ENCODE data around the gene GADD45GIP1. TPM values are rescaled to one million over a fixed set of nuclear protein-coding genes. Genes with fewer than 3 reads are reported as not detected.
A peak's percentile ranks its signal among the peaks of the same experiment; 100 is the strongest.
"Not testable (repeated sequence)": the region's sequence is repeated elsewhere in the genome, so short reads cannot be mapped to it uniquely, and the experiment has no call there.

GADD45GIP1 gene
- total RNA-seq, 1 donor from 2014 or later = 32.6 TPM

DNA sequence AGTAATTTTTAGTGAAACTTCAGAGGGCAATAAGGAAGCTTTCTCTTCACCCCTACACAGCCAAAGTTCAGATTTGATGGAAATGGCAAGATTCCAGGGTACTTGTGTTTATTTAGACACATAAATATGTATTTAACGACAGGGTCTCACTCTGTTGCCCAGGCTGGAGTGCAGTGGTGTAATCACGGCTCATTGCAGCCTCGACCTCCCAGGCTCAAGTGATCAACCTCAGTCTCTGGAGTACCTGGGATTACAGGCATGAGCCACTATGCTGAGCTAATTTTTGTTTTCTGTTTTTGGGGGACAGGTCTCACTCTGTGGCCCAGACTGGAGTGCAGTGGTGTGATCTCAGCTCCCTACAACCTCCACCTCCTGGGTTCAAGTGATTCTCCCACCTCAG, 36.0 kb downstream of the GADD45GIP1 start:
- peaks cover 48% of the 10 kb centered on the region for H3K36me3 Mint-ChIP-seq (ENCODE audit: low read depth)
- intact Hi-C loops (cut with micrococcal nuclease) = no loop called here
- H3K27ac Mint-ChIP-seq = no peak overlapping the region
- no peak for DNase-seq (ENCODE audit: low spot score)
- no peak overlapping the region for H3K4me3 Mint-ChIP-seq (ENCODE audit: low read depth)
- no peaks in the 10 kb centered on the region for H3K9me3 Mint-ChIP-seq
- peaks cover 7% of the 10 kb centered on the region for H3K4me1 Mint-ChIP-seq (ENCODE audit: low read depth)
- no peaks in the 10 kb centered on the region for H3K27me3 Mint-ChIP-seq (ENCODE audit: low read depth)

DNA sequence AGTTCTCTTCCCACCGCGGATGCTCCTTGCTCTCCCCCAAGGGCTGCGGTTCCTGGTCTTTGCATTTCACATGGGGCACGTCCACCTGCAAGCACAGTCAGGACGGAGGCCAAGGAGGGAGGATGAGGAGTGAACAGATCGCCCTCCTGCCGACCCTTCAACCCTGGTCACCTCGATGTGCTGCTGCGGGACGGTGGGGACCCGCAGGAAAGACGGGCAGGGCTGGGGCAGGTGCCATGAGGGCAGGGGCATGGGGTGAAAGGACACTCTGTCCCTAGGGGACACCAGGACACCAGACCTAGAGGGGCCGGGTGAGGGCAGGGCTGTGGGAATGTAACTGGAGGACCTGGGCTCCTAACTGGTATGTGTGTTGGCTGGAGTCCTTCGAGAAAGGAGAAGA, 38.8 kb downstream of the GADD45GIP1 start:
- intact Hi-C loops (cut with micrococcal nuclease) = loop anchor here (2.0 kb wide), 2 partner anchors 15 to 27 kb away; partner anchors contain the start of genes FARSA and GCDH
- H3K4me1 Mint-ChIP-seq (ENCODE audit: low read depth) = peaks cover 20% of the 10 kb centered on the region
- no peaks in the 10 kb centered on the region for H3K27me3 Mint-ChIP-seq (ENCODE audit: low read depth)
- H3K27ac Mint-ChIP-seq = peak overlapping the region; percentile 67
- DNase-seq (ENCODE audit: low spot score) = no peak
- H3K36me3 Mint-ChIP-seq (ENCODE audit: low read depth) = peaks cover 26% of the 10 kb centered on the region
- peak overlapping the region; percentile 47 for H3K4me3 Mint-ChIP-seq (ENCODE audit: low read depth)
- H3K9me3 Mint-ChIP-seq = no peaks in the 10 kb centered on the region

DNA sequence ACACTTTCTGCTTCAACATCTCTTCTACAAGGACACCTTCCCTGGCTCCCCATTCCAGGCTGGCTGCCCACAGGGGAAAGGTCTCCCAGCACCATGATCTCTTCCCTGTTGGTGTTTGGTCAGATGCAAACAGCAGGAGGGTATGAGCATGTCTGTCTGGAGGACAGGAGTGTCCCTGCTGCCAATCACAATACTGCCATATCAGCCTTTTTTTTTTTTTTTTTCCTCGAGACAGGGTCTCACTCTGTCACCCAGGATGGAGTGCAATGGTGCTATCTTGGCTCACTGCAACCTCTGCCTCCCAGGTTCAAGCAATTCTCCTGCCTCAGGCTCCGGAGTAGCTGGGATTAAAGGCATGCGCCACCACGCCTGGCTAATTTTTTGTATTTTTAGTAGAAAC, 41.2 kb downstream of the GADD45GIP1 start:
- DNase-seq (ENCODE audit: low spot score); H3K27me3 Mint-ChIP-seq (ENCODE audit: low read depth); intact Hi-C loops (cut with micrococcal nuclease); H3K27ac Mint-ChIP-seq; H3K9me3 Mint-ChIP-seq; H3K4me3 Mint-ChIP-seq (ENCODE audit: low read depth); H3K36me3 Mint-ChIP-seq (ENCODE audit: low read depth): not testable (repeated sequence)
- peaks cover 21% of the 10 kb centered on the region for H3K4me1 Mint-ChIP-seq (ENCODE audit: low read depth)

DNA sequence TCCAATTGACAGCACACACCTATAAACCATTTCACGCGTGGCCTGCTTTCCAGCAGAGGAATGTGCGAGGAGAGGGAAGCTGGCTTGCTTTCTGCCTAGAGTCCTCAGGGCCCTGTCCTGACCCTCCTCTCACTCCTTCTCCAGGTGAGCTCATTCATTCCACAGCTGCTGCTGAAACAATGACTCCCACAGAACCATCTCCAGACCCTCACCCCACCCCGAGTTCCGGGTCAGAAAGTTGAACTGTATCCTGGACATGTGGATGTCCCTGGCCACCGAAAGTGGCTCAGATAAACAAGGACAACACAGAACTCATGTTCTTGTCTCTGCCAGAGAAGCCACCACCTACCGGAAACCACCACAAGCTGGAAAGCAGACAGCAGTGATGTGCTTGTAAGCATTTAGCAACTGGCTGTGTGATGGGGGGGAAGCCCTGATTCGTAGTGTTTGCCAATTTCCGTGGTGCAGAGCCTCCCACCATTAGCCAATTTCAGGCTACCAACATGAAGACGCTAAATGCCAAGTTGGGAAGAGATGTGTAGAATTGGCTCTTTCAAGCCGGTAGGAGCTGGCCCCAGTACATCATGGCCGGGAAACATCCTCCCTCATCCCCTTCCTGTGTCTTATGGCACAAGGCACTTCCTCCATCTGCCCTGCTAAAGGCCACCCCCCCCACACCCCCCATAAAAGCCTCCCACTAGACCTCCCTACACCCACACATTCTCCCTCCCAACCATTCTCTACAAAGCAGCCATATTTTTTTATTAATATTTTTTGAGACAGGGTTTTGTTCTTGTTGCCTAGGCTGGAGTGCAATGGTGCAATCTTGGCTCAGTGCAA, 43.0 kb downstream of the GADD45GIP1 start:
- Mint-ChIP-seq H3K27me3 (ENCODE audit: low read depth) (no peaks in the 10 kb centered on the region), H3K27ac (peak overlapping the region; percentile 93), H3K36me3 (ENCODE audit: low read depth) (peaks cover 2% of the 10 kb centered on the region), H3K4me3 (ENCODE audit: low read depth) (peak overlapping the region; percentile 37), H3K4me1 (ENCODE audit: low read depth) (peaks cover 17% of the 10 kb centered on the region), H3K9me3 (no peaks in the 10 kb centered on the region)
- intact Hi-C loops (cut with micrococcal nuclease) = no loop called here
- peak; percentile 44 for DNase-seq (ENCODE audit: low spot score)

DNA sequence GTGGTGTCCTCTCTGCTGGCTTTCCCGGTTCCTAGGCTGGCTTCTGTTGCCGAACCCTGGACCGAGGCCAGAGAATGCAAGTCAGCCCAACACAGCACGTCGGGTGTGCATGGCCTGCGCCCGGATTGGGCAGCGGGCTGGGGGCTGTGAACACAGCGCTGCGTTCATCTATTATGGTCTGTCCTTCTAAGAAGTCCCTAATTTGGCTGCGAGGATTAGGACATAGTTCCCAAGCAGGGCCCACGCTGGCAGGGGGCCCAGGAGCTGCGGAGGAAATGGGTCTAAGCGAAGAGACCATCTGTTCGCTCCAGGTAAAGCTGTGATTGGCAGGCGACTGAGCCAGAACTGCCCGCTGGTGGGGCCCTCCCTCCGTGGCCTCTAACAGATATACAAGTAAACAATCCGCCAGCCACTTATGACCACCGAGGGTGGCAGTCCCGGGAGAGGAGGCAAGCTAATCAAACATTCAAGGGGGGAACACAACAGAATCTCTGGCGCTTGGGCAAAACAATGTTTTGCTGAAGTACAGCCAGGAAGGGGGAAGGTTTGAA, 43.9 kb downstream of the GADD45GIP1 start:
- no peak overlapping the region for H3K4me3 Mint-ChIP-seq (ENCODE audit: low read depth)
- H3K4me1 Mint-ChIP-seq (ENCODE audit: low read depth) = peaks cover 16% of the 10 kb centered on the region
- intact Hi-C loops (cut with micrococcal nuclease) = no loop called here
- H3K27me3 Mint-ChIP-seq (ENCODE audit: low read depth) = no peaks in the 10 kb centered on the region
- peak overlapping the region; percentile 93 for H3K27ac Mint-ChIP-seq
- no peaks in the 10 kb centered on the region for H3K9me3 Mint-ChIP-seq
- DNase-seq (ENCODE audit: low spot score) = no peak
- H3K36me3 Mint-ChIP-seq (ENCODE audit: low read depth) = no peaks in the 10 kb centered on the region

DNA sequence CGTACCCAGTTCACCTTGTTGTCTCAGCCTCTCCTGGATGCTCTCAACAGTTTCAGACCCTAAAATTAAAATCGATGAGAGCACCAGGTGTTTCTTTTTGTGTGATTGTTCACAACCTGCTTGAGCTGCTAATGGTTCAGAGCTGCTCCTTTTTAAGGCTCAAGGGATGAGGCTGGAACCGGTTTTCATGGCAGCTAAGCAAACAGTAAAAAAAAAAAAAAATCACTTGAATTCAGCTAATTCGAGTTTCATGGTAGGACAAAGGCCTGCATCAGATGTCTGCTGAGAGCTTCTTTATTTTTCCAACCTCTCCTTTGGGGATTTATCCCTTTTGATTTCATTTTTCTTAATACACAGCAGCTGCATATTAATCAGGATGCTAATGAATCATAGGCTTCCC, 44.5 kb downstream of the GADD45GIP1 start:
- H3K27ac Mint-ChIP-seq = no peak overlapping the region
- no peak for DNase-seq (ENCODE audit: low spot score)
- no peaks in the 10 kb centered on the region for H3K27me3 Mint-ChIP-seq (ENCODE audit: low read depth)
- H3K4me1 Mint-ChIP-seq (ENCODE audit: low read depth) = peaks cover 16% of the 10 kb centered on the region
- no peak overlapping the region for H3K4me3 Mint-ChIP-seq (ENCODE audit: low read depth)
- H3K36me3 Mint-ChIP-seq (ENCODE audit: low read depth) = no peaks in the 10 kb centered on the region
- no peaks in the 10 kb centered on the region for H3K9me3 Mint-ChIP-seq
- intact Hi-C loops (cut with micrococcal nuclease) = no loop called here

DNA sequence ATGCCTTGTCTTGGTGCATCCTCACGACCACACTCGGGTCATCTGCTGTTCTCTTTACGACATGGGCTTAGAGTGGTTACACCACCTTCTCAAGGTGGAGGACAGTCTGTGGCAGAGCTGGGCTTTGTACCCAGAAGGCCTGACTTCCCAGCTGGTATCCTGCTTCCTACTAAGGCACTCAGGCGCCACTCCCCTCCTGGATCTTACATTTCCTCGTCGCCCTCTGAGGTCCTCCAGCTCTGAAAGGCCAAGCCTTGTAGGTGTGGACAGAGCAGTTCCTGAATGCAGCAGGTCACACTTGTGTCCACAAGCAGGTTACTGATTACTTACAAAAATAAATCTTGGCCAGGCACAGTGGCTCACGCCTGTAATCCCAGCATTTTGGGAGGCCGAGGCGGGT, 49.9 kb downstream of the GADD45GIP1 start:
- intact Hi-C loops (cut with micrococcal nuclease) = no loop called here
- peaks cover 2% of the 10 kb centered on the region for H3K4me1 Mint-ChIP-seq (ENCODE audit: low read depth)
- H3K27me3 Mint-ChIP-seq (ENCODE audit: low read depth) = no peaks in the 10 kb centered on the region
- no peaks in the 10 kb centered on the region for H3K36me3 Mint-ChIP-seq (ENCODE audit: low read depth)
- H3K27ac Mint-ChIP-seq = no peak overlapping the region
- DNase-seq (ENCODE audit: low spot score) = no peak
- no peak overlapping the region for H3K4me3 Mint-ChIP-seq (ENCODE audit: low read depth)
- H3K9me3 Mint-ChIP-seq = no peaks in the 10 kb centered on the region

Other genes with a start within 250 kb of the GADD45GIP1 start
- gene TNPO2, start 233.3 kb downstream of the GADD45GIP1 start, total RNA-seq = 109 and 112 TPM in 2 replicates
- gene TRIR, start 222.5 kb downstream of the GADD45GIP1 start, total RNA-seq = 204 and 210 TPM in 2 replicates
- 62.7 and 62.8 TPM in 2 replicates for gene GET3, start 219.7 kb downstream of the GADD45GIP1 start, total RNA-seq
- 0.11 TPM in 1 of 2 replicates, not detected in the other for gene BEST2, start 205.4 kb downstream of the GADD45GIP1 start, total RNA-seq
- 18.3 and 25.1 TPM in 2 replicates for gene HOOK2, start 181.7 kb downstream of the GADD45GIP1 start, total RNA-seq
- gene JUNB, start 165.7 kb downstream of the GADD45GIP1 start, total RNA-seq = 333 and 351 TPM in 2 replicates
- 274 and 279 TPM in 2 replicates for gene PRDX2, start 155.4 kb downstream of the GADD45GIP1 start, total RNA-seq
- gene THSD8, start 155.2 kb downstream of the GADD45GIP1 start, total RNA-seq = 28.6 and 29.8 TPM in 2 replicates
- gene RNASEH2A, start 150.6 kb downstream of the GADD45GIP1 start, total RNA-seq = 38.3 and 40.6 TPM in 2 replicates
- not detected in 2 replicates for gene RTBDN, start 122.6 kb downstream of the GADD45GIP1 start, total RNA-seq
- 5.2 and 6.5 TPM in 2 replicates for gene MAST1, start 118.7 kb downstream of the GADD45GIP1 start, total RNA-seq
- gene DNASE2, start 75.8 kb downstream of the GADD45GIP1 start, total RNA-seq = 21.9 and 25.6 TPM in 2 replicates
- gene KLF1, start 70.0 kb downstream of the GADD45GIP1 start, total RNA-seq = 0.62 and 0.97 TPM in 2 replicates
- 51.6 and 53.2 TPM in 2 replicates for gene GCDH, start 66.1 kb downstream of the GADD45GIP1 start, total RNA-seq
- 1.9 and 3.2 TPM in 2 replicates for gene SYCE2, start 37.9 kb downstream of the GADD45GIP1 start, total RNA-seq
- 165 and 166 TPM in 2 replicates for gene FARSA, start 23.5 kb downstream of the GADD45GIP1 start, total RNA-seq
- 984 and 991 TPM in 2 replicates for gene CALR, start 18.6 kb downstream of the GADD45GIP1 start, total RNA-seq
- 189 and 196 TPM in 2 replicates for gene RAD23A, start 11.4 kb downstream of the GADD45GIP1 start, total RNA-seq
- gene DAND5, start 12.4 kb upstream of the GADD45GIP1 start, total RNA-seq = 0.16 TPM in 1 of 2 replicates, not detected in the other
- gene NFIX, start 38.3 kb upstream of the GADD45GIP1 start, total RNA-seq = 2.7 and 3.0 TPM in 2 replicates
- 5.5 and 5.6 TPM in 2 replicates for gene LYL1, start 145.6 kb upstream of the GADD45GIP1 start, total RNA-seq
- 112 and 116 TPM in 2 replicates for gene TRMT1, start 159.5 kb upstream of the GADD45GIP1 start, total RNA-seq
- 117 and 132 TPM in 2 replicates for gene NACC1, start 161.0 kb upstream of the GADD45GIP1 start, total RNA-seq
- gene STX10, start 193.2 kb upstream of the GADD45GIP1 start, total RNA-seq = 68.9 and 69.1 TPM in 2 replicates
- 140 and 143 TPM in 2 replicates for gene IER2, start 193.2 kb upstream of the GADD45GIP1 start, total RNA-seq